Medulla oblongata (tissue), 1 donor: ENCODE results near the gene MARCHF2.
"Not testable (repeated sequence)": the region's sequence is repeated elsewhere in the genome, so short reads cannot be mapped to it uniquely, and the experiment has no call there.

Source experiments
- DNase-seq: peaks from one replicate; pipeline ENCODE4 v3.0.0-alpha.2; 2015; ENCODE audit errors: extremely low spot score

MARCHF2 gene

GRCh38 chr19:8410718-8411117 lies 2.4 kb upstream of the MARCHF2 start:
- not testable (repeated sequence) for DNase-seq

GRCh38 chr19:8413629-8413995 lies 507 bp downstream of the MARCHF2 start:
- DNase-seq, result no peak

- no peak for DNase-seq
These were observed 3.7 kb downstream of the MARCHF2 start for GRCh38 chr19:8416796-8417195.

GRCh38 chr19:8421484-8422461 lies 8.7 kb downstream of the MARCHF2 start:
- DNase-seq, result no peak

- peak; percentile 72 for DNase-seq
These were observed 10.7 kb downstream of the MARCHF2 start for GRCh38 chr19:8423817-8424223.

- DNase-seq, result not testable (repeated sequence)
These were observed 12.2 kb downstream of the MARCHF2 start for GRCh38 chr19:8425331-8425730.

- DNase-seq, result no peak
These were observed 13.2 kb downstream of the MARCHF2 start for GRCh38 chr19:8426283-8426682.

- no peak for DNase-seq
These were observed 15.9 kb downstream of the MARCHF2 start for GRCh38 chr19:8429044-8429443.

- no peak for DNase-seq
These were observed 16.7 kb downstream of the MARCHF2 start for GRCh38 chr19:8429826-8430225.

GRCh38 chr19:8430650-8431049 lies 17.5 kb downstream of the MARCHF2 start:
- DNase-seq, result no peak

- DNase-seq, result no peak
These were observed 25.1 kb downstream of the MARCHF2 start for GRCh38 chr19:8438236-8438635.

GRCh38 chr19:8441725-8442544 lies 28.8 kb downstream of the MARCHF2 start:
- DNase-seq, result no peak

- DNase-seq, result not testable (repeated sequence)
These were observed 31.1 kb downstream of the MARCHF2 start for GRCh38 chr19:8444140-8444676.

GRCh38 chr19:8444677-8445487 lies 31.8 kb downstream of the MARCHF2 start, which contains the start of gene HNRNPM:
HNRNPM (plus strand) TSS chr19:8444975; CDS start chr19:8444999, 24 bp downstream.
- peak; percentile 98 for DNase-seq

- DNase-seq, result no peak
These were observed 32.4 kb downstream of the MARCHF2 start for GRCh38 chr19:8445488-8446001.

- DNase-seq, result no peak
These were observed 33.1 kb downstream of the MARCHF2 start for GRCh38 chr19:8446061-8446709.

- DNase-seq, result no peak
These were observed 36.7 kb downstream of the MARCHF2 start for GRCh38 chr19:8449830-8450229.

GRCh38 chr19:8451377-8451776 lies 38.3 kb downstream of the MARCHF2 start:
- DNase-seq, result no peak

GRCh38 chr19:8451885-8452284 lies 38.8 kb downstream of the MARCHF2 start:
- no peak for DNase-seq

GRCh38 chr19:8452446-8453123 lies 39.5 kb downstream of the MARCHF2 start:
- no peak for DNase-seq
